Colonic mucosa (tissue), 4 donors: Measurements from ENCODE around the gene CCDC134. TPM values are rescaled to one million over a fixed set of nuclear protein-coding genes. Genes with fewer than 3 reads are reported as not detected.
A peak's percentile ranks its signal among the peaks of the same experiment; 100 is the strongest.

Experiments
- DNase-seq: peaks from one replicate; pipeline ENCODE4 v3.0.0-alpha.2; 2020
- H3K27ac ChIP-seq: fragments of 200-600 bp; one replicate; pipeline ENCODE4 v1.8.0; 2021
- H3K27me3 ChIP-seq: fragments of 200-600 bp; one replicate; pipeline ENCODE4 v1.8.0; 2021
- H3K36me3 ChIP-seq: fragments of 200-600 bp; one replicate; pipeline ENCODE4 v1.8.0; 2021
- H3K4me1 ChIP-seq: fragments of 200-600 bp; one replicate; pipeline ENCODE4 v1.8.0; 2021; ENCODE audit warnings: mild to moderate bottlenecking
- H3K4me3 ChIP-seq: fragments of 200-600 bp; one replicate; pipeline ENCODE4 v1.8.0; 2021
- H3K9ac ChIP-seq, 2 donors: one replicate each; pipeline ENCODE4 v1.7.0; 2013; ENCODE audit warnings: control low read depth in 2 of 2, low read depth in 2 of 2, low read length in 2 of 2
- H3K9me3 ChIP-seq: fragments of 200-600 bp; one replicate; pipeline ENCODE4 v1.8.0; 2021
- CTCF ChIP-seq: fragments of 200-600 bp; IDR thresholded peaks from one replicate; pipeline ENCODE4 v1.8.0; 2022; ENCODE audit warnings: antibody characterized with exemption, mild to moderate bottlenecking
- intact Hi-C: fragments of 100-400 bp; cut with DNase I; formaldehyde crosslinking; loops from one replicate; pipeline ENCODE4 v1.14.1; 2022
- total RNA-seq, 2 donors: library from RNA; stranded (reverse); fragmentation: NEBNext Ultra II Directional in 1 of 2; extraction: Animal tissue kit (Norgen Biotek cat#: 25700) in 1 of 2; gene quantifications; one replicate each; pipeline ENCODE4 v1.2.1, GENCODE V29; 2021
- donor health status: healthy.
- donor health status: DM: no; HTN: no; CAD: no.
- donor health status: DM: no; HTN: no; CAD: no.

Gene CCDC134
- total RNA-seq, 2 donors from 2014 or later: 9.3 to 18.8 TPM

GRCh38 chr22:41787331-41787730, 13.1 kb upstream of the CCDC134 start:
- no peak for TF ChIP-seq CTCF
- Histone ChIP-seq H3K9me3 (no peaks in the 10 kb centered on the region), H3K9ac (no peak overlapping the region), H3K27ac (no peak overlapping the region), H3K4me3 (no peak overlapping the region), H3K27me3 (no peaks in the 10 kb centered on the region), H3K4me1 (no peaks in the 10 kb centered on the region), H3K36me3 (no peaks in the 10 kb centered on the region)
- intact Hi-C loops: no loop called here
- no peak for DNase-seq

DNA sequence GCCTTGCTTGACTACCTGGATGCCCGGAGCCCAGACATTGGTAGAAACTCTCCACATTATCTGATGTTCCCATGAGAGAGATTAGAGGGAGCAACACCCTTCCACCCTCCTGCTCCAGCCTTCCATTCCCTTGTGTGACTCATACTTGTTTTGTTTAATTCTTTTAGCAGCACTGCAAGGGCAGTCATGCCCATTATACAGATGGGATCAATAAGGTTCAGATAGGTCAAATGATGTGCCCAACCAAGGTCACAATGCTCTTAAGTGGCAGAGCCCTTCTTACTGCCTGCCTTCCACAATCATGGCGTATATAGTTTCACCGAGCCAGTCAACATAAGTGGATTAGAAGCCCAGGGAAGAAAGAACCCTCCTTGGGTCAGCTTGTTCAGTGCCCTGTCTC, 6.6 kb upstream of the CCDC134 start:
- Histone ChIP-seq H3K4me3 (no peak overlapping the region), H3K9ac (no peak overlapping the region), H3K27ac (no peak overlapping the region), H3K27me3 (no peaks in the 10 kb centered on the region), H3K9me3 (no peaks in the 10 kb centered on the region), H3K36me3 (no peaks in the 10 kb centered on the region), H3K4me1 (no peaks in the 10 kb centered on the region)
- no peak for TF ChIP-seq CTCF
- no peak for DNase-seq
- intact Hi-C loops: no loop called here

DNA sequence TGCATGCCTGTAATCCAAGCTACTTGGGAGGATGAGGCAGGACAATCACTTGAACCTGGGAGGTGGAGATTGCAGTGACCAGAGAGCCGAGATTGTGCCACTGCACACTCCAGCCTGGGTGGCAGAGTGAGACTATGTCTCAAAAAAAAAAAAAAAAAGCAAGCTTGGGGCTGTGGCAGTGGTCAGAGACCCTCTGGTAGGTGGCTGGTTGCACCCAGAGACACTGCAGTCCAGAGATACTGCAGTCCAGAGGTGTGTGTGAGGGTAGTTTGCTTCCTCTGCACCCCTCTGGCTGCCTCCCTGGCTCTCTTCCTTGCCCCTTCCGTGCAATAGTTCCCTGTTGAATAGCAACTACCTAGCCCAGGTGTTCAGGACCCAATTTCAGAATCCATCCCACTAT, 1.7 kb upstream of the CCDC134 start:
- Histone ChIP-seq H3K4me1 (no peaks in the 10 kb centered on the region), H3K4me3 (no peak overlapping the region), H3K36me3 (no peaks in the 10 kb centered on the region), H3K9me3 (no peaks in the 10 kb centered on the region), H3K27me3 (no peaks in the 10 kb centered on the region), H3K9ac (no peak overlapping the region), H3K27ac (no peak overlapping the region)
- TF ChIP-seq CTCF: no peak
- intact Hi-C loops: no loop called here
- no peak for DNase-seq

DNA sequence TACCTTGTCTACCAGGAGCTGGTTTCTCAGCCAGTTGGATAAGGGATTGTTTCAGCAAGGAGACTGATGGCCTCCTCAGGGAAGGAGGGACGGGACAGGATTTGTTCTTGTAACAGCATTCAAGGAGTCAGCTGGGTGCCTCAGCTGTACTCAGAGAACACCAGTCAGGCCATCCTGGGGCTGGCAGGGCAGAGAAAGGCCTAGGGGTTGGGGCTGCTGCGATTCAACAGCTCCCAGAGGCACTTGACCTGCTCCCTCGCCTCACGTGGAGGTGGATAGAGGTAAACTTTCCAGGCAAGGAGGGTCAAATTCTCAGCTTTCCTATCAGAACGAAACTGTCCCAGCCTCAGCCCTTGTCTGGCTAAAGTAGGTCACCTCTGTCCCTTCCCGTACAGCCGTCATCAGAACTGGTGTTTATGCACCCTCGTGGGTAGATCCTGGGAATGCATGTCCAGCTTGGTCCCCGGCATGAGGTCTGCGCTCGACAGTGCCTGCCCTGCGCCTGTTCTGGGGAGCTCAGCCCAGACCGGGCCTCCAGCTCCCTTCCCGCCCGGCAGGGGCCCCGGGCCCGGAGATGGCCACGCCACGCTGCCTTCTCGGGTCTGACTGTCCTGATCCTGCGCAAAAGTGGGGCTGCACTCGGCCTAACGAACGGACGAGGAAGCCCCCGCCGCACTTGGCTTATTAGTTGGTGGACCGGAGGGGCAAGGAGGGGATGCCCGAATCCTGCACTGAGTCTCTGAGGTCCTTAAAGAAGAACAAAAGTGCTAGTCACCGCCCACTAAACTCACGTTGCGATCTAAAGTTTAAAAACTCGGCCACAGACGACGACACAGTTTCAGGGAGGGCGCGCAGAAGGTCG, 762 bp upstream of the CCDC134 start:
- no peak for TF ChIP-seq CTCF
- Histone ChIP-seq H3K27me3 (no peaks in the 10 kb centered on the region), H3K9me3 (no peaks in the 10 kb centered on the region), H3K4me3 (peak overlapping the region; percentile 91), H3K9ac (peak overlapping the region; percentile 97), H3K27ac (peak overlapping the region; percentile 81), H3K4me1 (no peaks in the 10 kb centered on the region), H3K36me3 (no peaks in the 10 kb centered on the region)
- DNase-seq: peak; percentile 39
- intact Hi-C loops: no loop called here

DNA sequence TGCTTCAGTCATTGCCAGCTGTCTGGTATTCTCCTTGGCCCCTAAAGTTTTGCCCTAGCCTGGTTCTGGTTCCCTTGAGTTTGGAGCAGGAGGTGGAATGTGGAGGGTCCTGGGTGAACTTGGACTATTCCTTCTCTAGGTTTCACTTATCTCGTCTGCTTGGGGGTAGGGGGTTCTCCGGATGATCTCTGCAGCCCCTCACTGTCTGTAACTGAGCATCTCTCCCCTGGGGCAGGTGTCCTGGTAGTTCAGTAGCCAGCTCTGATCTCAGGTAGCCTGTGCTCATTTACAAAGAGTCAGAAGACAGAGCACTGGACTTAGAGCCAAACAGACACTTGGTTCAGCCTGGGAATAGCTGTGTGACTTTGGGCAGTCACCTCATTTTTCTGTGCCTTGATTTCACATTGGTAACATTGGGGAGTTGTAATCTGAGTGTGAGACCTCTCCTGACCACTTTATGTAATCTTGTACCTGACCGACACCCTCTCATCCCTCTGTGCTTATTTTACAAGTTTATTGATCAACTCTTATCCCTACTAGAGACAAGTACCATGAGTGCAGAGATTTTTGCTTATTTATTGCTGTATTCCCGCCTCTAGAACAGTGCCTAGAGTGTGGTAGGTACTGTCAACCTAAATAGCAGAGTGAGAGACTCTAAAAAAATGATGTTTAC, 804 bp downstream of the CCDC134 start:
- DNase-seq: no peak
- Histone ChIP-seq H3K27ac (peak overlapping the region; percentile 81), H3K4me1 (no peaks in the 10 kb centered on the region), H3K27me3 (no peaks in the 10 kb centered on the region), H3K9me3 (no peaks in the 10 kb centered on the region), H3K36me3 (no peaks in the 10 kb centered on the region), H3K9ac (peak overlapping the region; percentile 97), H3K4me3 (peak overlapping the region; percentile 91)
- no peak for TF ChIP-seq CTCF
- intact Hi-C loops: no loop called here
